Measurements from ENCODE around the gene ANKRD10.
"Not testable (repeated sequence)": the region's sequence is repeated elsewhere in the genome, so short reads cannot be mapped to it uniquely, and the experiment has no call there.

DNA sequence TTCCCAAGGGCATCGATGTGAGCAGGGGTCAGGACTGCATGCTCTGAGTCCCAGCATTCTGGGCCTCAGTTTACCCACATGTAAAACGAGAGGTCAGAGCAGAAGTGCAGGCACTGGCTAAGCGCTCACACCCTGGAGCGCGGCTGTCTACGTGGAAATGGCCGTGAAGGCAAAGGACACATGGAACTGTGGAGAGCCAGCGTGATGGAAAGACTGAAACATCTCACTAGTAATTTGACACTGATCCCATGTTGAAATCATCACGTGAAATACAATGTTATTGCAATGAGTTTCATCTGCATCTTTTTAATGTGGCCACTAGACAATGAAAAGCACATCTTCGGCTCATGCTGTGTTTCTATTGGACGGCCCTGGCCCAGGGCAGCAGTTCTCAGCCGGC, 41.3 kb upstream of the ANKRD10 start:
- TF ChIP-seq FOXM1 (IDR thresholded peaks at IDR 0.05; ENCODE audit: borderline replicate concordance); NFRKB (IDR thresholded peaks at IDR 0.05): not testable (repeated sequence)

Measured in HEK293T (cell line).